NCI-H1436 (cell line): ENCODE data around the gene TSPAN3.
A peak's percentile ranks its signal among the peaks of the same experiment; 100 is the strongest.

Experiments
- DNase-seq: peaks from one replicate; lab custom pipeline; 2025; lab: John Stamatoyannopoulos, UW

Gene TSPAN3

GRCh38 chr15:77070495-77071304, at the start of gene TSPAN3:
Gene TSPAN3, minus strand, starts transcription at chr15:77071109. Its CDS starts 155 bp downstream, at chr15:77070954.
- peak; percentile 90 for DNase-seq

- no peak for DNase-seq
Observed at GRCh38 chr15:77120576-77120975, 49.7 kb upstream of the TSPAN3 start.

GRCh38 chr15:77119446-77119845, 48.5 kb upstream of the TSPAN3 start:
- DNase-seq = no peak

- DNase-seq = peak; percentile 7
Observed at GRCh38 chr15:77118882-77119321, 48.0 kb upstream of the TSPAN3 start.

GRCh38 chr15:77115179-77115578, 44.3 kb upstream of the TSPAN3 start:
- no peak for DNase-seq

- DNase-seq = no peak
Observed at GRCh38 chr15:77112838-77113504, 42.1 kb upstream of the TSPAN3 start.

- DNase-seq = no peak
Observed at GRCh38 chr15:77111789-77112188, 40.9 kb upstream of the TSPAN3 start.

GRCh38 chr15:77107531-77108355, 36.8 kb upstream of the TSPAN3 start:
- peak; percentile 28 for DNase-seq

GRCh38 chr15:77107068-77107467, 36.2 kb upstream of the TSPAN3 start:
- no peak for DNase-seq

GRCh38 chr15:77104155-77104554, 33.2 kb upstream of the TSPAN3 start:
- no peak for DNase-seq

- no peak for DNase-seq
Observed at GRCh38 chr15:77099741-77100463, 29.0 kb upstream of the TSPAN3 start.

GRCh38 chr15:77098572-77098971, 27.7 kb upstream of the TSPAN3 start:
- DNase-seq = no peak

GRCh38 chr15:77097921-77098320, 27.0 kb upstream of the TSPAN3 start:
- no peak for DNase-seq

- DNase-seq = no peak
Observed at GRCh38 chr15:77097248-77097721, 26.4 kb upstream of the TSPAN3 start.

- DNase-seq = no peak
Observed at GRCh38 chr15:77096541-77096940, 25.6 kb upstream of the TSPAN3 start.

GRCh38 chr15:77096138-77096537, 25.2 kb upstream of the TSPAN3 start:
- DNase-seq = no peak

- DNase-seq = no peak
Observed at GRCh38 chr15:77094397-77095030, 23.6 kb upstream of the TSPAN3 start.

- no peak for DNase-seq
Observed at GRCh38 chr15:77093436-77093835, 22.5 kb upstream of the TSPAN3 start.

- DNase-seq = no peak
Observed at GRCh38 chr15:77091097-77091496, 20.2 kb upstream of the TSPAN3 start.

- DNase-seq = no peak
Observed at GRCh38 chr15:77087213-77087612, 16.3 kb upstream of the TSPAN3 start.

- DNase-seq = no peak
Observed at GRCh38 chr15:77085297-77085696, 14.4 kb upstream of the TSPAN3 start.
